DND-41 (cell line): ENCODE measurements around the gene CEP63.

Experiments
- CTCF ChIP-seq: IDR thresholded peaks from 2 replicates; pipeline ENCODE4 v1.5.1; 2012; ENCODE audit warnings: borderline replicate concordance, low read length, moderate library complexity, mild to moderate bottlenecking; ENCODE audit not compliant: poor library complexity, severe bottlenecking; ENCODE audit errors: extremely low read depth
- EZH2 ChIP-seq: IDR thresholded peaks from 3 replicates; pipeline ENCODE4 v1.6.1; 2012; ENCODE audit warnings: borderline replicate concordance, low read depth, mild to moderate bottlenecking, moderate library complexity, low read length, inconsistent platforms; ENCODE audit not compliant: severe bottlenecking

- TF ChIP-seq CTCF = no peak
- TF ChIP-seq EZH2 = no peak
Observed at GRCh38 chr3:134462331-134462941, 23.4 kb upstream of the CEP63 start.
